Natural killer cell (primary cell): ENCODE measurements around the gene RPS8. TPM values are rescaled to one million over a fixed set of nuclear protein-coding genes. Genes with fewer than 3 reads are reported as not detected.

Source experiments
- ATAC-seq, 3 donors: fragments of 150-1000 bp in 2 of 3; fragments of 200-7000 bp in 1 of 3; cut with Tn5 transposase; 1 replicate in 1 of 3; 2 replicates in 2 of 3; pipeline ENCODE4 v1.10.0; 2021; ENCODE audit warnings: mild to moderate bottlenecking in 2 of 3, moderate library complexity in 2 of 3
- DNase-seq, 2 donors: peaks; one replicate each; pipeline versions ENCODE4 v3.0.0 to v3.0.0-alpha.2; 2013 to 2021; ENCODE audit warnings: mixed read lengths in 1 of 2
- H3K27ac ChIP-seq: one replicate; pipeline ENCODE4 v1.5.1; 2013; ENCODE audit warnings: mild to moderate bottlenecking, low read length
- H3K27me3 ChIP-seq: one replicate; pipeline ENCODE4 v1.6.1; 2013; ENCODE audit warnings: low read length; ENCODE audit not compliant: control insufficient read depth, insufficient read depth
- H3K36me3 ChIP-seq: one replicate; pipeline ENCODE4 v1.6.1; 2013; ENCODE audit warnings: low read length; ENCODE audit not compliant: control insufficient read depth, insufficient read depth
- H3K4me1 ChIP-seq: one replicate; pipeline ENCODE4 v1.6.1; 2013; ENCODE audit warnings: low read length; ENCODE audit not compliant: control insufficient read depth, insufficient read depth
- H3K4me3 ChIP-seq: one replicate; pipeline ENCODE4 v1.5.1; 2013; ENCODE audit warnings: low read length
- H3K9me3 ChIP-seq: one replicate; pipeline ENCODE4 v1.6.1; 2013; ENCODE audit warnings: low read length; ENCODE audit not compliant: control insufficient read depth, insufficient read depth
- H3K27ac Mint-ChIP-seq, 2 donors: one replicate each; pipeline ENCODE4 v1.8.0; 2022; ENCODE audit warnings: mild to moderate bottlenecking in 2 of 2, mixed read lengths in 2 of 2, moderate library complexity in 1 of 2
- H3K27me3 Mint-ChIP-seq, 2 donors: one replicate each; pipeline ENCODE4 v1.8.0; 2022; ENCODE audit warnings: low read depth in 2 of 2, mixed read lengths in 2 of 2
- H3K36me3 Mint-ChIP-seq: one replicate; pipeline ENCODE4 v1.8.0; 2022; ENCODE audit warnings: mixed read lengths
- H3K4me1 Mint-ChIP-seq, 2 donors: one replicate each; pipeline ENCODE4 v1.8.0; 2022; ENCODE audit warnings: mixed read lengths in 2 of 2
- H3K4me3 Mint-ChIP-seq: one replicate; pipeline ENCODE4 v1.8.0; 2022; ENCODE audit warnings: mild to moderate bottlenecking, moderate library complexity, mixed read lengths
- H3K9me3 Mint-ChIP-seq, 2 donors: one replicate each; pipeline ENCODE4 v1.8.0; 2022; ENCODE audit warnings: mixed read lengths in 2 of 2
- CTCF ChIP-seq: fragments of 200-600 bp; IDR thresholded peaks from one replicate; pipeline ENCODE4 v1.8.0; 2022; ENCODE audit warnings: antibody characterized with exemption
- WGBS: methylation state at CpG from one replicate; pipeline ENCODE4 v1.1.7; 2013; ENCODE audit warnings: missing lambda C conversion rate; ENCODE audit not compliant: insufficient coverage; 5-methylcytosine and 5-hydroxymethylcytosine counted together
- intact Hi-C: fragments of 100-400 bp; cut with micrococcal nuclease; formaldehyde crosslinking; loops from one replicate; pipeline ENCODE4 v1.14.2; 2022
- total RNA-seq, 4 donors: library from RNA; stranded (reverse); fragments of 120-200 nt in 1 of 4; gene quantifications; one replicate each; pipeline versions ENCODE4 v1.2.3 to v1.2.4, GENCODE V29; 2013 to 2022

RPS8 gene
- total RNA-seq, 3 donors from 2014 or later (not counting 1 experiment from before 2014, with no cell fraction given), result 848 to 1,092 (median 1,009) TPM

DNA sequence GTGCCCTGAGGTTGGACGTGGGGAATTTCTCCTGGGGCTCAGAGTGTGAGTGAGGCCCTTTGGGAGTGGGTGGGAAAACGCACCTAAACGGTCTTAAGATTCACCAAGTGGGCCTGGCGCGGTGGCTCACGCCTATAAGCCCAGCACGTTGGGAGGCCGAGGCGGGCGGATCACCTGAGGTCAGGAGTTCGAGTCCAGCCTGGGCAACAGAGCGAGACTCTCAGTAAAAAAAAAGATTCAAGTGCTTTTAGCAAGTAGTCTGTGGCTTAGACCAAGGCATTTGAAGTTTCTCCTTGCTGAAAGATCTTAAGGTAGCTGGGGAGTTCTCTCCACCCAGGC, 1.4 kb downstream of the RPS8 start:
- H3K36me3 Mint-ChIP-seq, result no peaks in the 10 kb centered on the region
- peaks cover 30 to 36% of the 10 kb centered on the region in 2 donors for H3K4me1 Mint-ChIP-seq
- Histone ChIP-seq H3K4me1 (peaks cover 26% of the 10 kb centered on the region), H3K36me3 (peaks cover 32% of the 10 kb centered on the region), H3K27me3 (no peaks in the 10 kb centered on the region), H3K4me3 (peak overlapping the region; percentile 65), H3K9me3 (no peaks in the 10 kb centered on the region), H3K27ac (peak overlapping the region; percentile 85)
- DNase-seq (no peak), ATAC-seq (no peak)
- intact Hi-C loops, result loop anchor here (5.0 kb wide), 2 partner anchors 236 to 911 kb away; partner anchors contain the start of genes GPBP1L1, HECTD3, TMEM69 and UROD
- WGBS, result 55% methylated on average over 12 of the region's 12 CpGs
- no peaks in the 10 kb centered on the region for H3K27me3 Mint-ChIP-seq
- peak overlapping the region; percentile 92 to 97 for H3K27ac Mint-ChIP-seq
- no peaks in the 10 kb centered on the region for H3K9me3 Mint-ChIP-seq
- TF ChIP-seq CTCF, result no peak
- H3K4me3 Mint-ChIP-seq, result peak overlapping the region; percentile 99

GRCh38 chr1:44777547-44777946, 2.2 kb downstream of the RPS8 start:
- no peak overlapping the region for H3K4me3 Mint-ChIP-seq
- intact Hi-C loops, result loop anchor here (5.0 kb wide), 2 partner anchors 235 to 910 kb away; partner anchors contain the start of genes GPBP1L1, HECTD3, TMEM69 and UROD
- no peak for TF ChIP-seq CTCF
- no peaks in the 10 kb centered on the region for H3K27me3 ChIP-seq
- WGBS, result 83% methylated on average over 13 of the region's 14 CpGs
- no peak overlapping the region for H3K27ac ChIP-seq
- no peaks in the 10 kb centered on the region for H3K36me3 Mint-ChIP-seq
- no peak for ATAC-seq
- H3K36me3 ChIP-seq, result peaks cover 32% of the 10 kb centered on the region
- H3K27me3 Mint-ChIP-seq, result no peaks in the 10 kb centered on the region
- H3K4me3 ChIP-seq, result no peak overlapping the region
- no peak for DNase-seq
- H3K27ac Mint-ChIP-seq, result peak overlapping the region; percentile 92 to 97
- H3K4me1 ChIP-seq, result peaks cover 26% of the 10 kb centered on the region
- no peaks in the 10 kb centered on the region for H3K9me3 Mint-ChIP-seq
- H3K4me1 Mint-ChIP-seq, result peaks cover 30 to 36% of the 10 kb centered on the region in 2 donors
- no peaks in the 10 kb centered on the region for H3K9me3 ChIP-seq

- no peaks in the 10 kb centered on the region for H3K9me3 ChIP-seq
- Mint-ChIP-seq H3K4me1 (peaks cover 30 to 36% of the 10 kb centered on the region in 2 donors), H3K36me3 (no peaks in the 10 kb centered on the region), H3K9me3 (no peaks in the 10 kb centered on the region), H3K27ac (peak overlapping the region; percentile 92 to 97), H3K4me3 (no peak overlapping the region), H3K27me3 (no peaks in the 10 kb centered on the region)
- no peak overlapping the region for H3K27ac ChIP-seq
- no peak for ATAC-seq
- H3K4me3 ChIP-seq, result no peak overlapping the region
- peaks cover 26% of the 10 kb centered on the region for H3K4me1 ChIP-seq
- TF ChIP-seq CTCF, result no peak
- DNase-seq, result no peak
- H3K27me3 ChIP-seq, result no peaks in the 10 kb centered on the region
- peaks cover 32% of the 10 kb centered on the region for H3K36me3 ChIP-seq
- intact Hi-C loops, result loop anchor here (5.0 kb wide), 2 partner anchors 234 to 909 kb away; partner anchors contain the start of genes GPBP1L1, HECTD3, TMEM69 and UROD
- 77% methylated on average over 13 of the region's 13 CpGs for whole genome bisulfite sequencing
These were observed 2.8 kb downstream of the RPS8 start for GRCh38 chr1:44777969-44778635.
